GM15510 (cell line): Measurements from ENCODE around the gene GAA.

Experiments
- POLR2A ChIP-seq: IDR thresholded peaks from 3 replicates; pipeline ENCODE4 v1.6.1; 2011; ENCODE audit warnings: borderline replicate concordance; ENCODE audit not compliant: insufficient read length; ENCODE audit errors: extremely low read depth

Gene GAA

DNA sequence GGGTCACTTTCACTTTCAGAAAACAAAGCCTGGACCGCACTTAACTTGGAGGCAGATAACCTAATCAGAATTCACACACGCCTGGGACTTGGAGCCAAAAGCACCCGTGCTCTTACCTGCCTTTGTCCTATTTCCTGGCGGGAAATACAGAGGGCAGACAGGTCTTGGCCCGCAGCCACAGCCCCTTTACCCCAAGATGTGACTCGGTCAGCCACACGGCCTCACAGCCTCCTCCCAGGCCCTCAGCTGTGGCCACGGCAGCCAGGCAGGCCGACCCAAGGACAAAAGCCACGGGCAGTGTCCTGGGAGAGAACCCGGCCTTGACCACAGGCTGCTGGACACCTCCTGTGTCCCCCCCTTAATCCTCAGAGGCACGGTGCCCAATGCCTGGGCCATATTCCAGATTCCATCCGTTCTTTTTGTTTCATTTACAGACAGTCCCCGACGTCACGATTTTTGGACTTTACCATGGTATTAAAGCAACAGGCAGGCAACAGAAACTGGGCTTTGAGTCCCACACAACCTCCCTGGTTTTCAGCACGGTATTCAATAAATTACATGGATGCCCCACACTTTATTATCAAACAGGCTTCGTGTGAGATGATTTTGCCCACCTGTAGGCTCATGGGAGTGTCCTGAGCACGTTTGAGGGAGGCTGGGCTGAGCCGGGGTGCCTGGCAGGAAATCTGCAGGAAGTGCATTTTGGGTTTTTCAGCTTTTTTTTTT, 30.1 kb upstream of the GAA start:
- no peak for TF ChIP-seq POLR2A

DNA sequence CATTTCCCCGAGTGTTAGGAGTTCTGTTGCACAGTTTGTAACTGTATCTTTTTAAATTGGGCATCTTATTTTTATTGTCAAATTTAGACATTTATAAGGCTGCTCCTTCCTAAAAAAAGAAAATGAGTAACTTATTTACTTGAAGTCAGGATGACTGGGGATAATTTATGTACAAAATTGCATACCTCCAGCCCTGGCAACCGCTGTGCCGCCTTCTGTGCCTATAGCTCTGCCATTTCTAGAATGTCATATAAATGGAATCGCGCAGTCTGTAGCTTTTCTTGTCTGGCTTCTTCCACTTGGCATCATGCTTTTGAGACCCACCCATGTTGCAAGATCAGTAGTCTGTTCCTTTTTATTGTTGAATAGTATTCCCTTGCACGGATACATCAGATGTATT, 29.0 kb upstream of the GAA start:
- TF ChIP-seq POLR2A = no peak

DNA sequence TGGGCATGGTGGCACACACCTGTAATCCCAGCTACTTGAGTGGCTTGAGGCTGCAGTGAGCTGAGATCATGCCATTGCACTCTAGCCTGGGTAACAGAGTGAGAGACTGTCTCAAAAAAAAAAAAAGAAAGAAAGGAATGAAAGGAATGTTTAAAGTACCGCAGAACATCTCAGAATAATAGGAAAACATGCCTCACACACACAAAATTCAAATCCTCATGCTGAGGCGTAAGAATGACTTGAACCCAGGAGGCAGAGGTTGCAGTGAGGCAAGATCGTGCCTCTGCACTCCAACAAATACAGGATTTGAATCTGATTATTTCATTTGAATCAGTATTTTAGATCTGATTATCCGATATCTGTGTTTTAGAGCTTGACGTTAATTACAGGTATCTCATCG, 21.3 kb upstream of the GAA start:
- no peak for TF ChIP-seq POLR2A

DNA sequence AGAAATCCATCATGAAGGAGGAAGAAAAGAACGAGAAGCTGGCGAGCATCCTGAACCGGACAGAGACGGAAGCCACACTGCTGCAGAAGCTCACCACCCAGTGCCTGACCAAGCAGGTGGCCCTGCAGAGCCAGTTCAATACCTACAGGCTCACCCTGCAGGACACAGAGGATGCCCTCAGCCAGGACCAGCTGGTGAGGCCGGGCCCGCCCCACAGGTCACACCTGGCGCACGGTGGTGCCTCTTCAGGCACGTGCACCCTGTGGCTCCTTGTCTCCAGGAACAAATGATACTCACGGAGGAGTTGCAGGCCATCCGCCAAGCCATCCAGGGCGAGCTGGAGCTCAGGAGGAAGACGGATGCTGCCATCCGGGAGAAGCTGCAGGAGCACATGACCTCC, 19.8 kb upstream of the GAA start:
- TF ChIP-seq POLR2A = no peak

DNA sequence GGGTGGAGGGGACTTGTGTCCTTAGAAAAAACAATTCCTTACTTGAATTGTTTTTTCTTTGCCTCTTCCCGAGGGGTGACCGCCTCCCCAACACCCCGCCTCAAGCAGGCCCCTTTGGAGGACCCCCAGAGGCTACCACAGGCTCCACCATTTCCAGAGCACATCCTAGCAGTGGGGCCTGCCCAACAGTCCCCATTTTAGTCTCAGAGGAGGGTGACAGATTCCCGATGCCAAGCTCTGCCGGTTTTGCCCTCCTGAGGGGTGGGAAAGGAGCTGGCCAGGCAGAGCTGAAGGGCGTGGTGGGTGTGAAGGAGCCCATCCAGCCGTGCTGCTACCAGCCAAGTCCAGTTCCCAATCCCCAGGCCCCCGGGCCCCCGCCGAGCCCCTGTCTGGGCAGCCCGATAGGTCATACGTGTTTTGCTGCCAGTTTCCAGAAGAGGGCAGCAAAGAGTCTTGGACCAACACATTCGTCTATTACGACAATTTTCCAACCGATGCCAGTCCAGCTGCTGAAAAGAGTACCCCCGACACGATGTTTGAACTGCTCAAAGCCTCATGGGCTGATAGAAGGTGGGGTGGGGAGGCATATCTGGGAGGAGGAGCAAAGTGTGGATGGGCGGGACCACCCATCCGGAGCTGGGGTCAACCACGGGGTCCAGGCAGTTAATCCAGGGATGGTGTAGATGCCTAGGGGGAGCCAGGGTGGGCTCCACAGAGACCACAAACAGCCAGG, 18.8 kb upstream of the GAA start:
- no peak for TF ChIP-seq POLR2A

DNA sequence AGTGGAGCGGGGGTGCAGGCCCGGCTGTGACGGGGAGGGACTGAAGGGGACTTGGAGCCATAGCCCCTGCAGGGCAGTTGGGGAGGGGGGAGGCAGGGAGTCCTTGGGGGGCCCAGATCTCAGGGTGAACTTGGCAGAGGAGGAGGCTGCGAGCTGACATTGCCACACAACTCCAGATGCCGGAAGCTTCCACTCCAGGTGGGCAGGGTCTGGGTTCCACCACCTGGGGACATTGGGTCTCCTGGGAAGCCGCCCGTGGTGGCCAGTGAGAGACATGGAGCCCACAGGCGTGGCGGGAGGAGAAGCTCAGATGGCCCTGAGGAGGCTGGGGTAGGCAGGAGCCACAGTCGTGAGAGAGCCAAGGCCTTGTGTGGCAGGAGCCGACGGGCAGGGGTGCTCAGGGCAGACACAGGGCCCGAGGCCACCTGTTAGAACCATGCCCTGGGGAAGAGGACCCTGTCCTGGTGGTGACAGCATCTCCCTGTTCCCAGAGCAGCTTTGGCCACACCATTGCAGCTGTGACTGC, 18.2 kb upstream of the GAA start:
- no peak for TF ChIP-seq POLR2A

DNA sequence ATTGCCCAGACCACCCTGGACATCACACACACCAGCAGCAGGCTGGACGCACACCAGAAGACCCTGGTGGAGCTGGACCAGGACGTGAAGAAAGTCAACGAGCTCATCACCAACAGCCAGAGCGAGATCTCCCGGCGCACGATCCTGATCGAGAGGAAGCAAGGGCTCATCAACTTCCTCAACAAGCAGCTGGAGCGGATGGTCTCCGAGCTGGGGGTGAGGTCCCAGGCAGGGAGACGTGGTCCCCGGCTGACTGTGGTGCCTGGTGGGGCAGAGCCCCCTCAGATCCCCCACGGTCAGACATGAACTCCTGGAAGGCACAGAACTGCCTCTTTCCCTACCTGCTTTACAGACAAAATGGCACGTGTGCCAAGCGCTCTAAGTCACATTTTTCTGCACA, 16.6 kb upstream of the GAA start:
- TF ChIP-seq POLR2A = no peak

DNA sequence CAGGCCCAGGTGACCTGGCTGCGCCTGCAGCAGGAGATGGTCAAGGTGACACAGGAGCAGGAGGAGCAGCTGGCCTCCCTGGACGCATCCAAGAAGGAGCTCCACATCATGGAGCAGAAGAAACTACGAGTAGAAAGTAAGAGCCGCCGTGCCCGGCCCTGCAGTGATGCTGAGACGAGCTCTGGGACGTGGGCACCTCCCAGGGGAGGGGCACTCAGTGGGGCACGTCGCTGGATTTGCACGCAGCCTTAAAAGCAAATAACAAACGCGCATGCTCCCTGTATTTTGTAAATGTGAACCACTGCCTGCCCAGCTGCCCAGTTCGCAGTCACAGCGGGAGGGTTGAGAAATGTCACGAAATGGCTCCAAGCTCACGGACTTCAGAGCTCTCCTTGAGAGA, 15.3 kb upstream of the GAA start:
- no peak for TF ChIP-seq POLR2A

DNA sequence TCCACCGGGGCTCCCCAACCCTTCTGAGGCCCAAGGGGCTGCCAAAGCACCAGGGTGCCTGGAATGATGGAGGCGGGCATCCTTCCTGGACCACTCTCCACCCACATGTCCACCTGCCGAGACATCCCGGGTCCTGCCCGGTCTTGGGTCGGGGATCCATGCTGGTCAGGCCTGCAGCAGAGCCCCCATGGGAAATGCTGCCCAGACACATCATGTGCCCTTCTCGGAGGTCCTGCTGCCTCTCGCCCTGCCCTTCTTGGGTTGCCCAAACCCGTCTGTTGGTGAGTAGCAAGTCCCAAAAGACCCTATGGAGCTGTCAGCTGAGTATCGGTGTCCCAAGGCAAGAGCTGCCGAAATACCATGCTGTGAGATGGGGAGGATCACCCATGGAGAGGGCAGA, 14.8 kb upstream of the GAA start:
- no peak for TF ChIP-seq POLR2A

DNA sequence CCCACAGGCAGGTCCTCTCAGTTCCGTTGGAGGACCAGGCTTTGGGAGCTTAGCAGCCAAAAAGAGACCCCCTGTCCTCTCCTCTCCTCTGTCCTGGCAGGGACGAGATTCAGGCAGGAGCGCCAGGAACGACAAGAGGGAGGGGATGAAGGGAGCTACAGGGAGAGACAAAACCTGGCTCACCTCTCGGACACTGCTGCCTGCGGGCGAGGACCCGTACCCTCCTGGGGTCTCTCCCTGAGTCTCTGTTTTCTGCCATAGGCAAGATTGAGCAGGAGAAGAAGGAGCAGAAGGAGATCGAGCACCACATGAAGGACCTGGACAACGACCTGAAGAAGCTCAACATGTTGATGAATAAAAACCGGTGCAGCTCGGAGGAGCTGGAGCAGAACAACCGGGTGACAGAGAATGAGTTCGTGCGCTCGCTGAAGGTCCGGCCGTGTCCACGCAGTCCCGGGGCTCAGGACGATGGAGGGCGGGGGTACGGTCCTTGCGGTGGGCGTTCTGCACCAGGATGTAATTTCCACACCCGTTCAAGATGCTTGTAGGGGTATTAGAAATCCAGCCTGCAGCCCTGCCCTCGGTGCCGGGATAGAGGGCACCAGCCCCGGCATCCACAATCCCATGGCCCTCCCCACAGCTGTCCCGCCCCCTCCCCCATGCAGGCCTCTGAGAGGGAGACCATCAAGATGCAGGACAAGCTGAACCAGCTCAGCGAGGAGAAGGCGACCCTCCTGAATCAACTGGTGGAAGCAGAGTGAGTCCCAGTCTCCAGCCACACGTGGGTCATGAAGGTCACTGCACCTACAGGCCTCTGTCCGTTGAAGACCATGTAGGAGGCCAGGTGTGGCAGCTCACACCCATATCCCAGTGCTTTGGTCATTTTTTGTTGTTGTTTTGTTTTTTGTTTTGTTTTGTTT, 13.8 kb upstream of the GAA start:
- no peak for TF ChIP-seq POLR2A

DNA sequence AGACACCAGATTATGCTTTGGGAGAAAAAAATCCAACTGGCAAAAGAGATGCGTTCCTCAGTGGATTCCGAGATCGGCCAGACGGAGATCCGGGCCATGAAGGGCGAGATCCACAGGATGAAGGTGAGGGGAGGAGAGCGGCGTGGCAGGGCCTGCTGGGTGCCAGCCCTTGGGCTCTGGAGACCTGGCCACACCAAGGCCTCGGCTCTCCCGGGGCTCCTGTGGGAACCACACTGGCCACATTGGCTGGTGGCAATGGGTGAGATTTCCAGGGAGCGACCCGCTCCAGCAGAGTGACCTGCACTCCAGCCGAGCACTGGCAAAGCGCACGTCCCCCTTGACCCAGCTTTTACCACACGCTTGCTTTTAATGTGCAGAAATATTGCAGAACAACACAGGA, 11.6 kb upstream of the GAA start:
- no peak for TF ChIP-seq POLR2A

DNA sequence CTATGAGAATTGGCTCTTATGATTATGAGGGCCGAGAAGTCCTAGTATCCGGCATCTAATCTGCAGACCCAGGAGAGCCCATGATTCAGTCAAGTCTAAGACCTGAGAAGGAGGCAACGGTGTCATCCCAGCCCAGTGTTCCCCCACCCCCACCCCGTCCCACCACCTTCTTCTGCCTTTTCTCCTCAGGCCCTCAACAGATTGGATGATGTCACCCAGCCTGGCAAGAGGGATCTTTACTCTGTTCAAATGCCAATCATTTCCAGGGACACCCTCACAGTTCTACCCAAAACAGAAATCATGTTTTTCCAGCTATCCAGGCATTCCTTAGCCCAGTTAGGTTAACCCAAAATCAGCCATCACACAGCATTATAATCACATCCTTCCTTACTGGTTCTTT, 10.0 kb upstream of the GAA start:
- TF ChIP-seq POLR2A = no peak

DNA sequence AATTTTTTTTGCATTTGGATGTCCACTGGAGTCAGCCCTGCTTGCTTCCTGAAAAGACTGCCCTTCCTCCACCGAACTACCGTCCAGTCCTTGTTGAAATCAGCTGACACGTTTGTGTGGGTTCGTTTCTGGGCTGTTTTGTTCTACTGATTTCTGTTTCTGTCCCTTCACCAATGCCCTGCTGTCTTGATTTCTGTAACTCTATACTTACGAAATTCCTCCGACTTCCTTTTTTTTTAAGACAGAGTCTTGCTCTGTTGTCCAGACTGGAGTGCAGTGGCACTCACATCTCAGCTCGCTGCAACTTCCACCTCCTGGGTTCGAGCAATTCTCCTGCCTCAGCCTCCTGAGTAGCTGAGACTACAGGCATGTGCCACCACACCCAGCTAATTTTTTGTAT, 8.4 kb upstream of the GAA start:
- no peak for TF ChIP-seq POLR2A

DNA sequence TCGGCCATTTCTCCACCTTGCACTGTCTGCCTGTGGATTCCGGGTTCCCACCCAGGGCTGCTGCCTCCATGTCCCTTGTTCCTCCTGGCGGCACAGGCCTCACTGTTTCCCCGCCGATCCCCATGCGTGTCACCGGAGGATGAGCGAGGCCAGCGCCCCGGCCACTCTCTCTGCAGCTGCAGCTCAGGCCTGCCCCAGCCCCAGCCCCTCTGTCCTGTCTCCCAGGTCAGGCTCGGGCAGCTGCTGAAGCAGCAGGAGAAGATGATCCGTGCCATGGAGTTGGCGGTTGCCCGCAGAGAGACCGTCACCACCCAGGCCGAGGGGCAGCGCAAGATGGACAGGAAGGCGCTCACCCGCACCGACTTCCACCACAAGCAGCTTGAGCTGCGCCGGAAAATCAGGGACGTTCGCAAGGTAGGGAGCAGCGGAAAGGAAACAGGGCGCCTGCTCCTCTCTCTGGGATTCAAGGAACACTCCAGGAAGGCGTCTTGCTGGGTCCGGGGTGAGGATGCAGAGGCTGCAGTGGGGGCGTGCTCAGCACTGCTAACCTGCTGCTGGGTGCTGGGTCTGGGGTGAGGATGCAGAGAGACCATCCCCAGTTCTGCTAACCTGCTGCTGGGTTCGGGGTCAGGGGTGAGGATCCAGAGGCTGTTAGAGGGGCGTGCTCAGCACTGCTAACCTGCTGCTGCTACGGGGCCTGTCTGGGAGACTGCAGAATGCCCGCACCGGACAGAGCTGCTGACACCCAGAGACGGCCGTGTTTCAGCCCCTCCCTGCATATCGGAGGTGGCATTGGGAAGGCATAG, 6.1 kb upstream of the GAA start:
- no peak for TF ChIP-seq POLR2A

DNA sequence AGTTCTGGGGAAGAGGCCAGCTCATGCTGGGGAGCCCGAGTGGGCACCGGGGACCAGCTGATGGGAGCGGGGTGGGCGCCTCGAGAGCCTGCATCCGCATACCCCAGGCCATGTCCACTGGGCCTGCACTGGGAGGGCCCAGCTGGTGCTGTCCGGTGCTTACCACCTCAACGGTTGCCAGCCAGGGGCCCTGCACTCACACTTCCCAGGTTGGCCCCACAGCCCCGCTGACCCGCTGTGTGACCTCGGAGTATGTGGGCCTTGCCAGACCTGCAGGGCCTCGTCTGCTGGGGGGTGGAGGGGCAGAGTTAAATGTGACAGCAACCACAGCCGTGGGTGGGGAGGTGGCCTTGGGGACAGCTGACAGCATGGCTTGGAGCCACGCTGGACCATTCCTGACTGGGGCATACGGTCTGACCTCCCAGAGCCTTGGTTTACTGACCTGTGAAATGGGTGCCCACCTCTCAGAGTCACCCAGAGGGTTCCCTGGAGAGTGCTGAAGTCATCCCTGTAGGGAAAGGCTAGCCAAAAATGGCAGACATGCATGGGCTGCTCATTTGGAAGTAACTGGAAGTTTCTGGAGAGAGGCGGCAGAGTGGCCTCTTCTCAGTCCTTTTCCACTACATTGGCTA, 5.4 kb upstream of the GAA start:
- TF ChIP-seq POLR2A = no peak

DNA sequence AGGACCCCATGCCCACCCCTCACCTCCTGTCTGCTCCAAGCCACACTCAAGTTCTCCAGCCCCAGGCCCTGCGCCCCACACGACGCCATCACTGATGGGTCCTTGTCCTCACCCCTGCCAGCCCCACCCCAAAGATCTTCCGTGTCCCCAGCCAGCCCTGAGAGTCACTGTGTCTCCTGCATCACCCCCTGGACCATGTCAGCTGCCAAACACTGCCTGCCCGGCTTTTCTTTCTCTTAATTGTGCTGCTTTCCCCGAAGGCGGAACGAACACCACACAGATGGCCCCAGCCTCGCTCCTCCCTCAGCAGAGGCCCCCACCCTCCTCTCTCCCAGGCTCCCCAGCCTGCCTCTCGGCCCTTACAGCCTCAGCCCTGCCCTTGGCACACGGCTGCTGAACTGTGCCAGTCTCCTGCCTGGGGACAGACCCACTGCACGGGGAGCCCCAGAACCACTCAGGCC, 4.8 kb upstream of the GAA start:
- no peak for TF ChIP-seq POLR2A
